HK-2 (cell line): ENCODE data around the gene STPG3.

Experiments
- DNase-seq: peaks from one replicate; pipeline ENCODE4 v3.0.0-alpha.2; 2018; ENCODE audit not compliant: unreplicated experiment

STPG3 gene

DNA sequence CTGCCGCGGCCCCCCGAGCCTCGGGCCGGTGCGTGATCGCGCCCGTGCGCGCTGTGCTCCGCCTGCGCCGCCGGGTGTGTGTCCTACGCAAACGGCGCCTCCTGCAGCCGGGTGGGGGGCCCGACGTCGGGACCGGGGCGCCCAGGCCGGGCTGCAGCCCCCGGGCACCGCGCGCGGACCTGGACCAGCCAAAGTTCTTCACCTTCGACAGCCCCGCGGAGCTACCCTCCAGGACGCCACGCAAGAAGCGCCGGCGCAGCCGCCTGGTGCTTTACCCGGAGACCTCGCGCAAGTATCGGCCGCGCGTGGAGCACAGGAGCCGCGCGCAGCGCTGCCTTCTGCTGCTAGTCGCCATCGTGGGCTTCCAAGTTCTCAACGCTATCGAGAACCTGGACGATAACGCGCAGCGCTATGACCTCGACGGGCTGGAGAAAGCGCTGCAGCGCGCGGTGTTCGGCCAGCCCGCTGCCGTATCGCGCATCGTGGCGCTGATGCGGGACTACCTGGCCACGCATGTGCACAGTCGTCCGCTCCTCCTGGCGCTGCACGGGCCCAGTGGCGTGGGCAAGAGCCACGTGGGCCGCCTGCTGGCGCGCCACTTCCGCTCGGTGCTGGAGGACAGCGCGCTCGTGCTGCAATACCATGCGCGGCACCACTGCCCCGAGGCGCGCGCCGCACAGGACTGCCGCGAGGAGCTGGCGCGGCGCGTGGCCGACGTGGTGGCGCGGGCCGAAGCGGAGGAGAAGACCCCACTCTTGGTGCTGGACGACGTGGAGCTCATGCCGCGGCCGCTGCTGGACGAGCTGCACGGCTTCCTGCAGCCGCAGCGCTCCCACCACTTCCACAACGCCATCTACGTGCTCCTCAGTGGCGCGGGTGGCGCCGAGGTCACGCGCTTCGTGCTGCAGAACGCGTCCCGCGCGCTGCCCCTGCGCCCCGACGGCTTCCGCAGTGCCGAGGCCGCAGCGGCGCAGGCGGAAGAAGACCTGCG lies 27.9 kb downstream of the STPG3 start:
- DNase-seq, result no peak

DNA sequence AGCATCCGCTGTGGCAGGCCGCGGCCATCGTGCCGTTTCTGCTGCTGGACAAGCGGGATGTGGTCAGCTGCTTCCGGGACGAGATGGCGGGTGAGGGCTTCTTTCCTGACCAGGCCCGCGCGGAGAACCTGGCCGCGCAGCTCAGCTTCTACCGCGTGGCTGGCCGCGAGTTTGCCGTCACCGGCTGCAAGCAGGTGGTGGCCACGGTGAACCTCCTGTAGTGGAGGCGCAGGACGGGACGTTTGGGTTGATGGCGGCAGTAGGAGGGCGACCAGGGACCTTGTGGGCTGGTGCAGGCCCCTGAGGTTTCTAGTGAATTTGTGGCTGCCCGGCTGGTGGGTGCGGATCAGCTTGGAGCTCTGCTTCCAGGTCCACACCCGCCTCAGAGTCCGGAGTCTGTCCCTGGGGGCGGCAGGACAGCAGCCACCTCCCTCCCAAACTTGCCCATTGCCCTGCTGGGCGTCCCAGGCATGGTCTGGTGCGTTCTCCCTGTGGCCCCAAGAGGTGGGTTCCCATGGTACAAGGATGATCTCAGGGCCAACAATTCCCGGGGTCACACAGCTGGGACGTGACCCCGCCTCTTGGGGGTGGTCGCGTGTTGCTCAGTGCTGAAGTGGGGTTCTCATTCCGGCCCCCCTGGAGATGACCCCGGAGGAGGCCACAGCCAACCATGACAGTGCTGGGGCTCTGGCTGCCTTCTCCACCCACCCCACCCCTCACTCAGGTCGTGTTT lies 28.8 kb downstream of the STPG3 start:
- no peak for DNase-seq

DNA sequence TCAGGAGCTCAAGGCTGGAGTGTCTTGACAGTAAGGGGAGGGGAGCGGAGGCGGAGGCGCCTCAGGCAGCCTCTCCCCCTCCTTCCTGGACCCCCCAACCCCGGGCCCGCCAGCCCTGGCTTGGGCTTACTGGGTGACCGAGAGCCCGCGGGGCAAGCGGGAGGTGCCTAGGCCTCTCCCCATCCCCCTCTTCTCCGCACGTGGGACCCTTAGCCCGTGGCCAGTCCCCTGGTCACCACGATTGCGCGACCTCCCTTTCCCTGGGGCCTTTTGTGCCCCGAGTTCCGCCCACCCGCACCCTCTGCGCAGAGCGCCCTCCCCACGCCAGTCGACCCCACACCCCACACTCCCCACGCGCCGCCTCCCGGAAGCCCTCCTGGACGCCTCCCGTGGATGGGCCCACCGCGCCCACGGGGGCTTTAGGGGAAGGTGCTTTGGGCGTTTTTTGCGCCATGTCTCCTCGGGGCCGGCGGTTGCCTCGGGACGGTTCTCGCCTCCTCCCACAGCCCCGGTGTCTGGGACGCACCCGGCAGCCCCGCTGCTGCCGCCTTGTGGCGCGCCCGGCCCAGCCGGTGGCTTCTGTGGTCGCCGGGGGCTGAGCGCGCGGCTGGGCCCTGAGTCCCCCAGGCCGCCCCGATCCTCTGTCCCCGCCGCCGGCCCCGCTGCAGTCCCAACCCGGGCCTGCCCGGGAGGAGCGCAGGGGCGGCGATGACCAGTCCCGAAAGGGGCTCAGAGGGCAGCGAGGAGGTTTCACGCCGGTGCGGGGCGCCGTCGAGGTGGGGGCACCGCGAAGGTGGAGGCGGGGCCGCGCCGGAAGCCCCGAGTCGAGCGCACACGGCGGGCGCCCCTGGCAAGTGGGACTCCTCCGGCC lies 29.6 kb downstream of the STPG3 start:
- no peak for DNase-seq

DNA sequence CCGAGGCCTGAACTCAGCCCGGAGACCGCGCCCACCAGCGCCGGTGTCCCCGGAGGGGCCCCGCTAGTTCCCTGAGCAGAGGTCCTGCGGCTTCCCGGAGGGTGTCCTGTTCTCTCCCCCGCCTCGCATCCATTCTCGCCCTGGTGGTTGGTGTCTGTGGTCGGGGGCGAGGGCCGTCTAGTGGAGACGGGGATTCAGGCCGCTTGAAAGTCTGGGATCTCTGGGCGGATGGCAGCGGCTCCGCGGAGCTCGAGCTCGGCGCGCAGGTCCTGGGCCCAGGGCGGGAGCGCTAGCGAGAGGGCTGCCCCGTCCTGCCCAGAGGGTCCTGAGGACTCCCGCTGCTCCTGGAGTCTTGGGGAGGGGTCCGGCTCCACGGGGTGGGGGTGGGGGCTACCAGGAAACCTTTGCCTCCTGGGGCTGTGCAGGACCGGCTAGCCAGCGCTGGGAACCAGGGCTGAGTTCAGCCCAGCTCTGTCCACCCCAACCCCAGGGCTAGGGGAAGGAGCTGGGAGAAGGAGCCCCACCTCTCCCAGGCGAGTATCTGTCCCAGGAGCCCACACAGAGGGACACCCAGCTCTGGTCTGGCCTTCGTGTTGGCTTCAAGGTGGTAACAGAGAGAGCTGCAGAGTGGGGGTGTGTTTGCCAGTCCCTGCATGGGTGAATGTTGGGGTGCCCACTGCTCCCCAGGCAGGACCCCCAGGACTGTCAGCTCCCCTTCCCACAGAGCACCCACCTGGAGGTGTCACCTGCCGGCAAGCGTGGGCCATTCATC lies 30.4 kb downstream of the STPG3 start:
- no peak for DNase-seq

DNA sequence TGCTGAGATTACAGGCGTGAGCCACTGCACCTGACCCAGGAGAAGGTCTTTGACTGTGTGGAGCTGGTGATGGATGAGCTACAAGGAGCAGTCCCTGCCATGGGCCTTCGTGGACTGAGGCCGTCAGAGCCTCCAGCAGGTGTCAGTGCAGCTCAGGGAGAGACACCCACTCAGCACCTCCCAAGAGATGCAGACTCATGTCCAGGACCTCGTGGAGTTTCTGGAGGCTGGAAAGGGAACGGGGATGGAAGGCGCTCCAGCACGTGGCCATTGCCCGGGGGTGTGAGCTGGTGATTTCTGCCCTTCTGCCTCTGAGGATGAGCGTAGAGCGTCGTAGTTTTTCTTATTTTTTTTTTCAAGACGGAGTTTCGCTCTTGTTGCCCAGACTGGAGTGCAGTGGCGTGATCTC lies 35.9 kb downstream of the STPG3 start:
- peak; percentile 49 for DNase-seq

DNA sequence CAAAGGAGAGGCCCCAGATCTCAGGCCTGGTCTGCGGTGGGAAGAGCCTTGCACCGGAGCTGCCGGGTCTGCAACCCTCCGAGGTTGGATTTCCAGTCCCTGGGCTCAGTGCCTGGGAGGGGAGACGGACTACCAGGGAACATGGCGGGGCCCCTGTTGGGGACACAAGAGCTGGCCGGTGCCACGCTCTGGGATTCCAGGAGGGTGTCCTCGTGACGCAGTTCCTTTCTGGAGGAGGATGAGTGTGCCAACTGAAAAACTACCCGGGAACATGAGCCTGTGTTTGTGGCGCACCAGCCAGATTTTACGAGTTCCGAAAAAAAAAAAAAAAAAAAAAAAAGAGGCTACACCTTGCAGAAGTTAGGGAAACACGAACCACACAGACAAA lies 42.0 kb downstream of the STPG3 start:
- no peak for DNase-seq

DNA sequence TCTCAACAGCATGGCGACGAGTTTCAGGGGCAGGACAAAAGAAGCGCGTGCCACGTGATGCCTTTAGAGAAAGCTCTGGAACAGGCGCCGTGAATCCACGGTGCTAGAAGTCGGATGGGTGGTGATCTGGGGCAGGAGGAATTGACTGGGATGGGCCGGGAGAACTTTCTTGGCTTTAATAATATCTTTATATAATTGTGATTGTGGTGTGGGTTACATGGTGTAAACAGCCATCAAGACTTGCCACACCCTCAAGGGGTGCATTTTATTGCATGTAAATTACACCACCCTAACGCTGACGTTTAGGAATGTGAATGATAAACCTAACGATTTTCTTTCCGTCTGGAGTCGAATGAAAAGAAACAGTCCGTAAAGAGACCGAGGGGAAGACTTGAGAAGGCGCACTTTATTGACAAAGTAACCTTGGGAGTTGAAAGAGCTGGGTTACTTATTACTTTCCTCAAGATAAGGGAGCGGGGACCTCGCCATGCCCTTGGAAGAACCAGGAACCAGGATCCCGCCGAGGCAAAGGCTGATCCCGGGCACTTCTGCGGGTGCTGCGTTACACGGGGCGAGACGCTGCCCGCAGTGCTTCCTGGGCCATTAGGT lies 42.5 kb downstream of the STPG3 start:
- DNase-seq, result no peak

DNA sequence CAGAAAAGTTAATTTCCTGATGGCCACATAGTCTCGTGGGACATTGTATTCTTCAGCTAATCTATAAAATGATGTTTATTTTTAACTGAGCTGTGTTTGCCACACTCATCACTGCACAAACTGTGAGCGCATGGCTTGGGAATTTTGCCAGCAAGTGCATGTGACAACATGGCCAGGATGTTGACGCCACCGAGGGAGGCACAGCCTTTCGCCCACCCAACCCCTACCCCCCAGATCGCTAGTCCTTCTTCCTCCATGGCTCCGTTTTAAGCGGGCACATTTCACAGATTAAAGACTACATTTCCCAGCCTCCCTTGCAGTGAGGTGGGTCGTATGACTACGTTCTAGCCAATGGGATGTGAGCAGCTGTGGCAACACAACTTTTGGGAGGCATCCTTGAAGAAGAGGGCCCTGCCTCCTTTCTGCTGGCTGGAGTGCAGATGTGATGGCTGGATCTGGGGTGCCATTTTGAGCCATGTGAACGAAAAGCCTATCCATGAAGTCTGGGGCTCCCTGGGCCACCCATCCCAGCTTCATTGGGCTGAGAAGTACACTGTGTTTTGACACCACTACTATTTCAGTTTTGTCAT lies 43.1 kb downstream of the STPG3 start:
- no peak for DNase-seq

DNA sequence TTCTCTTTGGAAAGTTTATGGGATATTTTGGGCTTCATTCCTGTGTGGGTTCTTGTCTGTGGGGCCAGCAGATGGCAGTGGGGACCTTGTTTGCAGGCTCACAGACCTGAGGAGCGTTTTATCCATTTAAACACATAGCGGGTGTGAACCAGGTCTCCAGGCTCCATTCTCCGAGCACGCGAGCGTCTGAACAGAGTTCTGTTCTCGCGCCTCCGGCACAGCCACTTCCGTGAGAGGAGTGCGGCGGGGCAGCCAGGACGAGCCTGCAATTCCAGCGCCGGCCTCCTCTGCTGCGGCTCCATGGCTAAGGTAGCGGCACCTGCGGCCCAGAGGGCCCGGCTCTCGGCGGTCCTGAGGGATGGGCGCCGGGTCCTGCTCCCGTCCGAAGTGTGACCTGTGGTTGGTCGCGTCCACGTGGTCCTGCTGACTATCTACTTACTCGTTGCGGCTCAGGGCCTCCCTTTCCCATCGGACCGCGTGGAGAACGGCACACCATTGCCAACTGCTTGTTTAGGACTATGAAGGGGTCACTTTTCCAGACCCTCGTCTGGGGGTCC lies 43.7 kb downstream of the STPG3 start:
- no peak for DNase-seq

DNA sequence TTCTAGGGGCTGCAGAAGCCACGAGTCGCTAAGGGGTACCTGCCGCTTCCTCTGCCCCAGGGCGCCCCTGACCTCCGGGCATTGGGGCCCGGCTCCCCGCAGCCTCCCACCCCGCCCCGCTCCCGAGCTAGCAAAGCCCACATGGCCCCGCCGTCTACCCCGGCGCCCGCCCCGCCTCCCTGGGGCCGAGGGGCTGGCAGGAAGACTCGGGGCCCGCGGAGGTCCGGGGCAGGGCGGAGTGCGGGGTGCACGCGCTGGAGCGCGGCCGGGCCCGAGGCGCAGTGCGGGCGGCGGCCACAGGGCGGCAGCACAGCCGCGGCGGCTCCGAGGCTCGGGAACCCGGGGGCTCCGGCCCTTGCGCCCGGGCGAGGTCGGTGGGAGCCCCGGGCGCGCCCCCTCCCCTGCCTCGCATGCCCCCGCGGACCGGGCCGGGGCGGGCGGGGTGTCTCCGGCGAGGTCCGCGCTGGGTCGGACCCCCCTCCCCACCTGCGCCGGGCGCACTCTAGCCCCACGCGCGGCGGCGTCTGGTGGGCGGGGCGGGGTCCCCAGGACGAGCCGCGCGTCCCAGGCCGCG lies 44.2 kb downstream of the STPG3 start:
- no peak for DNase-seq

DNA sequence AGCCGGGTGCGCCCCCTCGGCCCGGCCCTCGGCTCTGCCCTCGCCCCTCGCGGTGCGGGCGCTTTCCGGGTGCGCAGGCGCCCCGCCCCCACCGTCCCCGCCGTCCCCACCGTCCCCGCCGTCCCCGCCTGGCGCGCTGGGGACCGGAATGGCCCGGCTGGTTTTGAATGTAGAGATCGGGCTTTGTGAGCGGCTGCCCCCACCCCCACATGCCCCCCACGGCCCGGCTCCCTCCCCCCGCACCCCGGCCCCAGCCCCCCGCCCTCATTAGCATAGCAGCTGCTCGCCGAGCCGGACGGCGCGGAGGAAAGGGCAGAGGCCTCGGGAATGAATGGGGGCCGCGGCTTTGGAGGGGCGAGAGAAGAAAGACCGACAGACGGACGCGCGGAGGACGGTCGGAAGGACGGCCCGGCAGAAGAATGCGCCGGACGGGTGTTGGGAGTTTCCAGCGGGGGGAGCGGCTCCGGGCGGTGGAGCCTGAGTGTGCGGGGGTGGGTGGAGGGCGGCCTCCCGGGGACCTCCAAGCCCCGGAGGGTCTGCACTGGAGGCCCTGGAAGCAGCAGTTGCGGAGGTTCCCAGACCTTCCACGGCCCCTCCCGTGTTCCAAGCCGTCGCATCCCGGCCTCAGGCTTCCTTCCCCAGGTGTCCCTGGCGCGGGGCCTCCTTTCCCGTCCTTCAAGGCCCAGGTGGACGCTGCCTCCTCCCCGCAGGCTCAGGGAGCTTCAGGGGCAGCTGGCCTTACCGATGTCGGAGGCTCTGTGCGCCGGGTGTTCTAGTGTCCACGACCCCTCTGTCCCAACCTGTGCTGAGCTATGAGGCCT lies 45.0 kb downstream of the STPG3 start:
- no peak for DNase-seq

DNA sequence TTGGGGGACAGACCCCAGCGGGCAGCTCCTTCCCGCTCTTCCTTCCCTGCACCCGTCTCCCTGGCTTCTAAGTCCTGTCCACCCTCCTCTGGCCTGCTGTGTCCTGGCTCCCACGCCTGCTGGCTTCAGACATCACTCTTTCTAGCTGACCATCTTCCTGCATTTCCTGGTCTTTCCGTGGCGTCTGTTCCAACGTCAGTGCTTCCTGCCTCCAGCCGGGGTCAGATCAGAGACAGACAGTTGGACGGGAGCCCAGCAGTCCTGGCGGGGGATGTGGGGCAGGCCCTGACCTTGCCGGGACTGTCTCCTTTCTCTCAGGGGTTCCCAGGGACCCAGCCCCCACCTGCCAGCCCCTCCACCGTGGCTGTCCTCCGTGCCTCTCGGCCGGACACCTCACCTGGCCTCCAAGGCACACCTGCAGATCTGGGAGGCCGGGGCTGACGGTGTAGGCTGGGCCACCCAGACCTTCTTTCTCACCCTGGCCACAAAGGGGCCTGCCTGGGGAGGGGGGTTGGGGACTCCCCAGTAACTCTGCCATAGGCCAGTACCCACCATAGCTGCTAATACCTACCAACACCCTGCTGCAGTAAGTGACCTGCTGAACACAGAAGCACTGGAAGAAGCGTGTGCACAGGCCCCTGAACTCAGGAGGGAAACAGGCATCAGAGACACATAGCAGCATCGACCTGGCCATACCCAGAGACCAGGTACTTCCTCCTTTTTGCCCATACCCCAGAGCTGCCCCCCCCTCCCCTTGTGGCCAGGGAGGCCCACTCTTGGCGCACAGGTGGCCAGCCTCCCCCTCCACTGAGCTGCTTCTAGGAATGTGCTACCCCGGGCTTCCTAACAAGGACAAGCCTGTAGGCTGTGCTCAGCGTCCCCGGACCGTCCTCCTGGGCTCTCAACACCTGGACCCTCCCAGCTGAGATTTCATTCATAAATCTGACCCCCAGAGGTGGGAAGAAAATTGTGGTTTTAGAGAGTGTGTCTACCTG lies 45.9 kb downstream of the STPG3 start:
- no peak for DNase-seq

DNA sequence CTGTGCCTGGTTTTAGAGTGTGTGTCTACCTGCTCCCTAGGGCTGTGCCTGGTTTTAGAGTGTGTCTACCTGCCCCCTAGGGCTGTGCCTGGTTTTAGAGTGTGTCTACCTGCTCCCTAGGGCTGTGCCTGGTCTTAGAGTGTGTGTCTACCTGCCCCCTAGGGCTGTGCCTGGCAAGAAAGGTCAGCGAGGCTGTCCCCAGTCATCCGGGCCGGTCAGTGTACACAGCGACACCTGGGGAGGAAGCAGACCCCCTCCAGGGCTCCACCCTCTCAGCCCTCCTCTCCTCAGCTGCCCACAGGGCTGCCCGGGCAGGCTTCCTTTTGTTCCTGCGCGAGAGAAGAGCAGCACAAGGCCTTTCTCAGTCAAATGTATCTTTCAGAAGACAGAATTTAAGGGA lies 46.9 kb downstream of the STPG3 start:
- no peak for DNase-seq

DNA sequence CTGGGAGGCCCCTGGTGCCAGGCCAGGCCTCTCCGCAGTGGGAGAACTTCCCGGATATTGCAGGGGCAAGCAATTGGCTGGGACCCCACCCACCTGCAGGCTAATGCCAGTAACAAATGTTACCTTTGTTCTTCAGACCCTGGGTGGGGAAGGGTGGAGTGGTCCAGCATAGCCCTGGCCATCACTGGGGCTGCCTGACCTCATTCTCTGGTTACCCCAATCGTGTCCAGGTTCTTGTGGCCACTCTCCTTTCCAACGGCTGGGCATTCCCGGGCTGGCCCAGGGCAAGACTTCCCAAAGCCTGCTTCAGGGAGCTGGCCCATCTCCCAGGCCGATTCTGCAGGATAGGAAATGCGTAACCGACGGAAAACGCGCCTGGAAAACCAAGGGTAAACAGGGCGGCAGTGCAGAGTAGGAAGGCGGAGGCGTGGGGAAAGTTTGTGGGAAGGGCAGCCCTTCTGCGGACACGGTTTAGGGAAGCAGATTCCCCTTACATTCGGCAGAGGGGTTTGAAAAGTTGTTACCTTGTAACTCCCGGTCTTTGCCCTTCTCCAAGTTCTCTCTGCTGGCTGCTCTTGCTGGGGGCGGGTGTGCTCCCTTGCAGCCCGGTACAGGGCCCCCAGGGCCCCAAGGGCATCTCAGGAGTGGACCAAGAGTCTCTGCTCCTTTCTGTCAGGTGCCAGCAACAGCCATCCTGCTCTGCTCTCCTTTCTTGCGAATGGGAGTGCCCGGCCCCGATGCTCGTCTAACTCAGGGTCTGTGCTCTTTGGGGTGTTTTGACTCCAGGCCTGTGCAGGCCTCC lies 47.5 kb downstream of the STPG3 start:
- DNase-seq, result no peak

DNA sequence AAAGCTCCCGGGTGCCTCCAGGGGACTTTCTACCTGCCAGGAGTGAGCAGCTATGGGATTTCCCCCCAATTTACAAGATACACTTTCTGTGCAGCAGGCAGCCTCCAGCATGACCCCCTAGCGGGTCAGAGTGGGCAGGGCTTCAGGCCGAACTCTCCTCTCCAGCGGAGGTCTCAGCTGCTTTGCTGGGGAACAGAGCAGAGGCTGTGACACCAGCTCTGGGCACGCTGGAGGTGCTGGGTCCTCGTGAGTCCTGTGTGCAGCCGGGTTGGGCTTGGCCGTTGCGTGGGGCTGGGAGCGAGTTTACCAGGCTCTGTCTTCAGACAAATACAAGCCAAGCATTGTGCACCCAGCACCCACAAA lies 48.1 kb downstream of the STPG3 start:
- no peak for DNase-seq

DNA sequence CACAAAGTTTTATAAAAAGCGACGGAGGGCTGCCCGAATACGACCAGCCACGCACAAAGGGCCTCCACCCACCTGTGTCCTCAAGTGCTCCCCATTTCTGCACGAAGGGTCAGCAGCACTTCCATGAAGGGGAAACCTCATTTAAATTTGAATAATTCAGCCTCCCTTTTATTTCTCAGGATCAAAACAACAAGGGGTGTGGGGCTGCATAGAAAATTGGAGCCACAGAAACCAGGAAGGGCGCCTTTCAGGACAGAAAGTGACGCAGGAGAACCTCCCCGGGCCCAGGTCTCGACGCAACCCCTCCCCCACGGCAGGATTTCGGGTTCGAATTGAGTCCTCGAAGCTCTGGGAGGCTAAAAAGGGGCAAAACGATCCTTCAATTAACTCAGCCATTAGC lies 48.9 kb downstream of the STPG3 start:
- no peak for DNase-seq

DNA sequence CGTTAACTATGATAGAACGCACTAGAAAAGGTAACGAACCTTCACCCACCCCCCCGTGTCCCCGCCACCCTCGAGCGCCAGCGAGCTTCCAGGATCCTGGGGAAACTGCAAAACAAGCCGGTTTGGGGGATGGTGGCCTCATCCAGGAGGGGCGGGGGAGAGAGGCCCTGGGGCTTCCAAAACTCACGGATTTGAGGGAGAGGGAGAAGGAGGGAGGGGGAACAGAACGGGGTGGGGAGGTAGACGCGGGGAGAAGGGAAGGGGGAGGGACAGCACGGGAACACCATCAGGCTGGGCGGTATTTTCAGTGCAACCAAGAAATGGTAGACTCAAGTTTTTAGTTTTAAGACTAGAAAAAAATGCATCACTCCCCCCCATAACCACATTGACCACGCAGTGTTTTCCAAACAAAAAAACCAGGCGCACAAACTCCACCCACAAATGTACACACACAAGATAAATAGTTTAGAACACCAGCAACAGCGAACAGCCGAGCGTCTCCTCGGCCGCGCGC lies 49.5 kb downstream of the STPG3 start:
- DNase-seq, result no peak
